OCI-LY3 (cell line): ENCODE measurements around the gene TUBA1C.
"Not testable (repeated sequence)": the region's sequence is repeated elsewhere in the genome, so short reads cannot be mapped to it uniquely, and the experiment has no call there.

Source experiments
- H2AFZ ChIP-seq: fragments of 200-600, 300-600 bp; shearing (Covaris generic); 2 replicates; pipeline ENCODE4 v1.6.0; 2014; ENCODE audit warnings: antibody characterized with exemption, low read depth, low read length
- H3K27ac ChIP-seq: fragments of 200-600, 300-600 bp; sonication (generic); 2 replicates; pipeline ENCODE4 v1.5.1; 2014; ENCODE audit warnings: mild to moderate bottlenecking, low read length, moderate library complexity, mixed read lengths
- H3K27me3 ChIP-seq: fragments of 200-600, 300-600 bp; sonication (generic); 2 replicates; pipeline ENCODE4 v1.6.1; 2014; ENCODE audit warnings: low read depth, low read length, mixed read lengths
- H3K36me3 ChIP-seq: fragments of 200-600, 300-600 bp; sonication (generic); replicated peaks from 2 replicates; pipeline ENCODE3; 2014; ENCODE audit warnings: low read depth, low read length, mixed read lengths
- H3K4me1 ChIP-seq: fragments of 300-600, 200-600 bp; sonication (generic); 2 replicates; pipeline ENCODE4 v1.6.1; 2014; ENCODE audit warnings: low read length, mixed read lengths
- H3K4me2 ChIP-seq: fragments of 200-600, 300-600 bp; sonication (generic); 2 replicates; pipeline ENCODE4 v1.6.1; 2014; ENCODE audit warnings: low read length, mixed read lengths
- H3K4me3 ChIP-seq: fragments of 300-600, 200-600 bp; sonication (generic); 2 replicates; pipeline ENCODE4 v1.5.1; 2014; ENCODE audit warnings: antibody characterized with exemption, mild to moderate bottlenecking, low read length, moderate library complexity
- H3K79me2 ChIP-seq: fragments of 300-600, 200-600 bp; shearing (Covaris generic); 2 replicates; pipeline ENCODE4 v1.6.1; 2014; ENCODE audit warnings: mild to moderate bottlenecking, low read length, mixed read lengths
- H3K9ac ChIP-seq: fragments of 300-600, 200-600 bp; shearing (Covaris generic); 2 replicates; pipeline ENCODE4 v1.6.0; 2014; ENCODE audit warnings: mild to moderate bottlenecking, low read length, moderate library complexity
- H3K9me3 ChIP-seq: fragments of 200-600, 300-600 bp; shearing (Covaris generic); 2 replicates; pipeline ENCODE4 v1.6.1; 2014; ENCODE audit warnings: low read length, mixed read lengths; ENCODE audit not compliant: insufficient read depth
- H4K20me1 ChIP-seq: fragments of 200-600, 300-600 bp; sonication (generic); 2 replicates; pipeline ENCODE4 v1.6.1; 2016; ENCODE audit warnings: low read length, mixed read lengths; ENCODE audit not compliant: insufficient read depth
- CTCF ChIP-seq: fragments of 200-600, 300-600 bp; sonication (generic); IDR thresholded peaks from 2 replicates; pipeline ENCODE4 v1.5.1; 2014; ENCODE audit warnings: antibody characterized with exemption, low read length, low read depth
- EZH2phosphoT487 ChIP-seq: fragments of 200-600 bp; shearing (Covaris generic); IDR thresholded peaks from 2 replicates; pipeline ENCODE4 v1.6.1; 2018; ENCODE audit warnings: antibody characterized with exemption, mixed run types, low read depth

The TUBA1C gene

DNA sequence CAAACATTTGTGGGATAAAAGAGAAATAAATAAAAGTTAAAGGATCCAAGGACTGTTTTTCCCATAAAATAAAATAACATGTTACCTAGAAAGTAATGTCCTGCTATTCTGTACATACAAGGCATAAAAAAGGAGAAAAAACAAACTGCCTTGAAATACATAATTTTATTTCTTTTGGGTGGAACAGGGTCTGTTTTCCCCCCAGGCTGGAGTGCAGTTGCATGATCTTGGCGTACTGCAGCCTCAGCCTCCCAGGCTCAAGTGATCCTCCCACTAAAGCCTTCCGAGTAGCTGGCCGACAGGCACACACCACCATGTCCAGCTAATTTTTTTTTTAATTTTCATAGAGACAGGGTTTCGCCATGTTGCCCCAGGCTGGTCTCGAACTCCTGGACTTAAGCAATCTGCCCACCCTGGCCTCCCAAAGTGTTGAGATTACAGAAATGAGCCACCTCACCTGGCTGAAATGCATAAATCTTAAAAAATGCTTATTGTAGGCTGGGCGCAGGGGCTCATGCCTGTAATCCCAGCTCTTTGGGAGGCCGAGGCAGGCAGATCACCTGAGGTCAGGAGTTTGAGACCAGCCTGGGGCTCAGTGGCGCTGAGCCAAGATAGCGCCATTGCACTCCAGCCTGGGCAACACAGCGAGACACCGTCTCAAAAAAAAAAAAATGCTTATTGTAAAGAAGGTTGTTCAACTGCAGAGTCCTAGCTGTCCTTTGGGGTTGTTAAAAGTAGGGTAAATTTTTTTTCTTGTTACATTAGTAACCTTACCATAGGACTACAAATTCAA lies 4.1 kb upstream of the TUBA1C start:
- Histone ChIP-seq H3K27ac (no peak overlapping the region), H3K36me3 (peaks cover 4% of the 10 kb centered on the region), H3K27me3 (no peaks in the 10 kb centered on the region), H3K9ac (no peak overlapping the region), H2AFZ (no peak overlapping the region), H3K4me2 (no peak overlapping the region), H3K4me1 (peaks cover 8% of the 10 kb centered on the region), H4K20me1 (no peaks in the 10 kb centered on the region), H3K79me2 (peaks cover 17% of the 10 kb centered on the region), H3K4me3 (no peak overlapping the region), H3K9me3 (no peaks in the 10 kb centered on the region)
- TF ChIP-seq CTCF, result no peak
- TF ChIP-seq EZH2phosphoT487, result no peak

GRCh38 chr12:49261721-49262120 lies 3.2 kb upstream of the TUBA1C start:
- TF ChIP-seq CTCF (no peak), EZH2phosphoT487 (no peak)
- H3K79me2 ChIP-seq, result peaks cover 26% of the 10 kb centered on the region
- peaks cover 11% of the 10 kb centered on the region for H3K36me3 ChIP-seq
- H4K20me1 ChIP-seq, result peaks cover 6% of the 10 kb centered on the region
- H3K9me3 ChIP-seq, result no peaks in the 10 kb centered on the region
- no peak overlapping the region for H3K9ac ChIP-seq
- H3K27ac ChIP-seq, result no peak overlapping the region
- H3K4me2 ChIP-seq, result no peak overlapping the region
- peaks cover 17% of the 10 kb centered on the region for H3K4me1 ChIP-seq
- H2AFZ ChIP-seq, result no peak overlapping the region
- H3K27me3 ChIP-seq, result no peaks in the 10 kb centered on the region
- no peak overlapping the region for H3K4me3 ChIP-seq

GRCh38 chr12:49263400-49263763 lies 1.5 kb upstream of the TUBA1C start:
- peak overlapping the region; percentile 82 for H3K4me2 ChIP-seq
- H3K36me3 ChIP-seq, result peaks cover 22% of the 10 kb centered on the region
- peaks cover 20% of the 10 kb centered on the region for H4K20me1 ChIP-seq
- H2AFZ ChIP-seq, result no peak overlapping the region
- H3K27ac ChIP-seq, result no peak overlapping the region
- H3K4me3 ChIP-seq, result peak overlapping the region; percentile 78
- TF ChIP-seq CTCF (no peak), EZH2phosphoT487 (no peak)
- peaks cover 19% of the 10 kb centered on the region for H3K4me1 ChIP-seq
- H3K9ac ChIP-seq, result no peak overlapping the region; the same call in 1 of the 2 replicates
- peaks cover 43% of the 10 kb centered on the region for H3K79me2 ChIP-seq
- no peaks in the 10 kb centered on the region for H3K9me3 ChIP-seq
- no peaks in the 10 kb centered on the region for H3K27me3 ChIP-seq

DNA sequence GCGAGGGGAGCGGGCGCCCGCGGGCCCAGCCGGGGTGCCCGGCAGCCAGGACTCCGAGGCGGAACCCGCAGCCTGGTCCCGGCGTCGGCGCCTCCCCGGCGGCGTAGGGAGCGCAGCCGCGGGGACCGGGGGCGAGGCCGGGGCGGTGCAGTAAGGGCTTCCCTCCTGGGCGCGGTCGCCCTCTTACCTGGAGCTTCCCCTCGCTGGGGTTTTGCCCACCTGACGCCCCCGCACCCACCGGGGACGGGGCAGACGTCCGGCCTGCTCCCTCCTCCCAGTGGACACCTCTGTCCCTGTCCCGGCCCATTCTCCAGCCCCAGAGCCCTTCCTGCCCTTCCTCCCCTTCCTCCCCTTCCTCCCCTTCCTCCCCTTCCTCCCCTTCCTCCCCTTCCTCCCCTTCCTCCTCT lies 413 bp upstream of the TUBA1C start:
- H3K9me3 ChIP-seq, result no peaks in the 10 kb centered on the region
- H3K4me3 ChIP-seq, result peak overlapping the region; percentile 78
- peaks cover 26% of the 10 kb centered on the region for H4K20me1 ChIP-seq
- peak overlapping the region; percentile 66 for H3K27ac ChIP-seq
- H2AFZ ChIP-seq, result peak overlapping the region; percentile 17; the same call in 1 of the 2 replicates
- peaks cover 52% of the 10 kb centered on the region for H3K79me2 ChIP-seq
- peaks cover 19% of the 10 kb centered on the region for H3K4me1 ChIP-seq
- peak overlapping the region; percentile 87 for H3K9ac ChIP-seq
- no peaks in the 10 kb centered on the region for H3K27me3 ChIP-seq
- TF ChIP-seq EZH2phosphoT487 (no peak), CTCF (no peak)
- peak overlapping the region; percentile 82 for H3K4me2 ChIP-seq
- H3K36me3 ChIP-seq, result peaks cover 29% of the 10 kb centered on the region

DNA sequence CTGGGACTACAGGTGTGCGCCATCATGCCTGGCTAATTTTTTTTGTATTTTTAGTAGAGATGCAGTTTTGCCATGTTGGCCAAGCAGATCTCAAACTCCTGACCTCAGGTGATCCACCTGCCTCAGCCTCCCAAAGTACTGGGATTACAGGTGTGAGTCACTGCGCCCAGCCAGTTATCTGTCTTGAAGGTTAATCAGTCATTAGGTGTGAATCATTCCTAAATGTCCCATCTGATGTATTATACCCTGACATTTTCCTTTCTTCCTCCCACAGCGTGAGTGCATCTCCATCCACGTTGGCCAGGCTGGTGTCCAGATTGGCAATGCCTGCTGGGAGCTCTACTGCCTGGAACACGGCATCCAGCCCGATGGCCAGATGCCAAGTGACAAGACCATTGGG lies 4.3 kb downstream of the TUBA1C start:
- H3K4me2 ChIP-seq, H3K9me3 ChIP-seq, H3K27ac ChIP-seq, H3K27me3 ChIP-seq, H2AFZ ChIP-seq, H3K9ac ChIP-seq, H3K4me3 ChIP-seq: not testable (repeated sequence)
- H3K4me1 ChIP-seq, result peaks cover 12% of the 10 kb centered on the region
- H3K36me3 ChIP-seq, result peaks cover 61% of the 10 kb centered on the region
- H3K79me2 ChIP-seq, result peaks cover 50% of the 10 kb centered on the region
- peaks cover 43% of the 10 kb centered on the region for H4K20me1 ChIP-seq
